ENCODE data around the gene ZNF362. TPM values are rescaled to one million over a fixed set of nuclear protein-coding genes. Genes with fewer than 3 reads are reported as not detected.

Gene ZNF362
- total and polyA plus RNA-seq, 2 of the 13 experiments (the other 11 are each of a cell fraction or from before 2014, with no cell fraction given), result 8.3 to 14.2 TPM

DNA sequence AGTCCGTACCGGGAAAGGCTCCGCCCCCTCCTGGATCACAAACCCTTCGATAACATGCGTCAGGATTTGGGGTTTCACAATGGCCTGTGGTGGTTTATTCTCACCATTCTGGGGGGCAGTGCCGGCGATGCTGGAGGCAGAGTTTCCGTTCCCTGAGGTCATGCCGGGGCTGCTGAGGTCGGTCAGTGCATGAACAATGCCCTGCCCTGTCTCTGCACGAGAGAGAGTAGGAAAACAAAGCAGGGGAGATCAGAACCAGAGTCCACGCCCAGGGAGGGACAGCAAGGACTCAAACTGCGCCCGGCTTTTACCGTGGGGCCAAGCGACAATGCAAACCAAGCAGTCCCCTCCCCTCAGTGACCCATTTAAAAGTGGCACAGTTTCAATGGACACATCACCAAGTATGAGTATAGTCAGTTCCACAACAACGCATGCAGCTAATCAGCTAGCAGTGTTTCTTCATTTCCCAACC lies 77.8 kb downstream of the ZNF362 start (continued):
- TF ChIP-seq AGO1 (IDR thresholded peaks at IDR 0.05; ENCODE audit: low read depth, low read length, poor library complexity, severe bottlenecking), result no peak
- TF ChIP-seq, protein P1, sequence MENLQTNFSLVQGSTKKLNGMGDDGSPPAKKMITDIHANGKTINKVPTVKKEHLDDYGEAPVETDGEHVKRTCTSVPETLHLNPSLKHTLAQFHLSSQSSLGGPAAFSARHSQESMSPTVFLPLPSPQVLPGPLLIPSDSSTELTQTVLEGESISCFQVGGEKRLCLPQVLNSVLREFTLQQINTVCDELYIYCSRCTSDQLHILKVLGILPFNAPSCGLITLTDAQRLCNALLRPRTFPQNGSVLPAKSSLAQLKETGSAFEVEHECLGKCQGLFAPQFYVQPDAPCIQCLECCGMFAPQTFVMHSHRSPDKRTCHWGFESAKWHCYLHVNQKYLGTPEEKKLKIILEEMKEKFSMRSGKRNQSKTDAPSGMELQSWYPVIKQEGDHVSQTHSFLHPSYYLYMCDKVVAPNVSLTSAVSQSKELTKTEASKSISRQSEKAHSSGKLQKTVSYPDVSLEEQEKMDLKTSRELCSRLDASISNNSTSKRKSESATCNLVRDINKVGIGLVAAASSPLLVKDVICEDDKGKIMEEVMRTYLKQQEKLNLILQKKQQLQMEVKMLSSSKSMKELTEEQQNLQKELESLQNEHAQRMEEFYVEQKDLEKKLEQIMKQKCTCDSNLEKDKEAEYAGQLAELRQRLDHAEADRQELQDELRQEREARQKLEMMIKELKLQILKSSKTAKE (CRISPR knock-in tag; IDR thresholded peaks at IDR 0.05; ENCODE audit: borderline replicate concordance), result peak; percentile 17; the same call in 1 of the 2 replicates
- TF ChIP-seq ZBTB38 (CRISPR knock-in tag; IDR thresholded peaks at IDR 0.05), result peak; percentile 69; the same call in 1 of the 2 replicates
- TF ChIP-seq, protein P2, sequence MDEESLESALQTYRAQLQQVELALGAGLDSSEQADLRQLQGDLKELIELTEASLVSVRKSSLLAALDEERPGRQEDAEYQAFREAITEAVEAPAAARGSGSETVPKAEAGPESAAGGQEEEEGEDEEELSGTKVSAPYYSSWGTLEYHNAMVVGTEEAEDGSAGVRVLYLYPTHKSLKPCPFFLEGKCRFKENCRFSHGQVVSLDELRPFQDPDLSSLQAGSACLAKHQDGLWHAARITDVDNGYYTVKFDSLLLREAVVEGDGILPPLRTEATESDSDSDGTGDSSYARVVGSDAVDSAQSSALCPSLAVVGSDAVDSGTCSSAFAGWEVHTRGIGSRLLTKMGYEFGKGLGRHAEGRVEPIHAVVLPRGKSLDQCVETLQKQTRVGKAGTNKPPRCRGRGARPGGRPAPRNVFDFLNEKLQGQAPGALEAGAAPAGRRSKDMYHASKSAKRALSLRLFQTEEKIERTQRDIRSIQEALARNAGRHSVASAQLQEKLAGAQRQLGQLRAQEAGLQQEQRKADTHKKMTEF (CRISPR knock-in tag; IDR thresholded peaks at IDR 0.05), result no peak
- TF ChIP-seq ZBTB39 (CRISPR knock-in tag; IDR thresholded peaks at IDR 0.05), result no peak
- peak; percentile 56 for TF ChIP-seq SALL1 (CRISPR knock-in tag; IDR thresholded peaks at IDR 0.05)
- TF ChIP-seq FUBP1 (CRISPR knock-in tag; IDR thresholded peaks at IDR 0.05; ENCODE audit: borderline replicate concordance), result no peak
- no peak for TF ChIP-seq ZNF136 (CRISPR knock-in tag; IDR thresholded peaks at IDR 0.05; ENCODE audit: low read depth)
- TF ChIP-seq ZNF343 (CRISPR knock-in tag; IDR thresholded peaks at IDR 0.05), result no peak
- no peak for TF ChIP-seq ZNF724P (CRISPR knock-in tag; IDR thresholded peaks at IDR 0.05; ENCODE audit: borderline replicate concordance)
- peak; percentile 91 for TF ChIP-seq SOX13 (IDR thresholded peaks at IDR 0.05)
- TF ChIP-seq SOX13 (CRISPR knock-in tag; conservative IDR thresholded peaks at IDR 0.05 in 1 of 2, IDR thresholded peaks at IDR 0.05 in 1 of 2), result peak in 1 of 2 experiments; percentile 97; a peak in 2 of 4 replicates
- TF ChIP-seq, protein P3, sequence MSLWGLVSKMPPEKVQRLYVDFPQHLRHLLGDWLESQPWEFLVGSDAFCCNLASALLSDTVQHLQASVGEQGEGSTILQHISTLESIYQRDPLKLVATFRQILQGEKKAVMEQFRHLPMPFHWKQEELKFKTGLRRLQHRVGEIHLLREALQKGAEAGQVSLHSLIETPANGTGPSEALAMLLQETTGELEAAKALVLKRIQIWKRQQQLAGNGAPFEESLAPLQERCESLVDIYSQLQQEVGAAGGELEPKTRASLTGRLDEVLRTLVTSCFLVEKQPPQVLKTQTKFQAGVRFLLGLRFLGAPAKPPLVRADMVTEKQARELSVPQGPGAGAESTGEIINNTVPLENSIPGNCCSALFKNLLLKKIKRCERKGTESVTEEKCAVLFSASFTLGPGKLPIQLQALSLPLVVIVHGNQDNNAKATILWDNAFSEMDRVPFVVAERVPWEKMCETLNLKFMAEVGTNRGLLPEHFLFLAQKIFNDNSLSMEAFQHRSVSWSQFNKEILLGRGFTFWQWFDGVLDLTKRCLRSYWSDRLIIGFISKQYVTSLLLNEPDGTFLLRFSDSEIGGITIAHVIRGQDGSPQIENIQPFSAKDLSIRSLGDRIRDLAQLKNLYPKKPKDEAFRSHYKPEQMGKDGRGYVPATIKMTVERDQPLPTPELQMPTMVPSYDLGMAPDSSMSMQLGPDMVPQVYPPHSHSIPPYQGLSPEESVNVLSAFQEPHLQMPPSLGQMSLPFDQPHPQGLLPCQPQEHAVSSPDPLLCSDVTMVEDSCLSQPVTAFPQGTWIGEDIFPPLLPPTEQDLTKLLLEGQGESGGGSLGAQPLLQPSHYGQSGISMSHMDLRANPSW (CRISPR knock-in tag; IDR thresholded peaks at IDR 0.05; ENCODE audit: borderline replicate concordance), result no peak
- no peak for TF ChIP-seq HNF4G (IDR thresholded peaks at IDR 0.05; ENCODE audit: borderline replicate concordance, low read depth, low read length)
- no peak for TF ChIP-seq HNF4G (CRISPR knock-in tag; IDR thresholded peaks at IDR 0.05; ENCODE audit: borderline replicate concordance, low read depth)
- TF ChIP-seq ELF3 (CRISPR knock-in tag; IDR thresholded peaks at IDR 0.05), result 0 out of 2 replicates have a peak, but pooled peaks have one; percentile 13

Data from HepG2 (cell line).